ENCODE results near the gene DOC2B. TPM values are rescaled to one million over a fixed set of nuclear protein-coding genes. Genes with fewer than 3 reads are reported as not detected.
"Not testable (repeated sequence)": the region's sequence is repeated elsewhere in the genome, so short reads cannot be mapped to it uniquely, and the experiment has no call there.

DOC2B gene
- total RNA-seq, 1 donor from 2014 or later = 0.34 TPM

GRCh38 chr17:142876-143784 lies 38.3 kb downstream of the DOC2B start:
- no peak for DNase-seq (ENCODE audit: low spot score)
- Histone ChIP-seq H3K9me3 (ENCODE audit: low read depth) (no peaks in the 10 kb centered on the region), H3K9ac (no peak overlapping the region), H2AFZ (replicated peaks) (no peak overlapping the region), H3K4me1 (no peaks in the 10 kb centered on the region), H3K36me3 (no peaks in the 10 kb centered on the region), H3K79me2 (ENCODE audit: low read depth) (no peaks in the 10 kb centered on the region), H3K4me3 (no peak overlapping the region), H3K27me3 (no peaks in the 10 kb centered on the region), H4K20me1 (ENCODE audit: low read depth) (no peaks in the 10 kb centered on the region), H3F3A (ENCODE audit: low read depth) (no peaks in the 10 kb centered on the region), H3K4me2 (no peak overlapping the region), H3K27ac (no peak overlapping the region)
- Mint-ChIP-seq H3K9me3 (no peaks in the 10 kb centered on the region), H3K27me3 (ENCODE audit: insufficient read depth, low read depth) (peaks cover 11% of the 10 kb centered on the region), H3K4me1 (peaks cover 4% of the 10 kb centered on the region), H3K27ac (no peak overlapping the region), H3K4me3 (no peak overlapping the region), H3K36me3 (no peaks in the 10 kb centered on the region)
- TF ChIP-seq CTCF (IDR thresholded peaks at IDR 0.05) (no peak), EZH2phosphoT487 (IDR thresholded peaks at IDR 0.05) (no peak), EZH2 (IDR thresholded peaks at IDR 0.05) (no peak)

- DNase-seq (ENCODE audit: low spot score) = no peak
- no peaks in the 10 kb centered on the region for H3K9me3 Mint-ChIP-seq
- Histone ChIP-seq H3K79me2 (ENCODE audit: low read depth) (no peaks in the 10 kb centered on the region), H3K4me1 (no peaks in the 10 kb centered on the region), H3K4me3 (no peak overlapping the region), H3F3A (ENCODE audit: low read depth) (no peaks in the 10 kb centered on the region), H3K9me3 (ENCODE audit: low read depth) (no peaks in the 10 kb centered on the region), H3K27me3 (no peaks in the 10 kb centered on the region), H3K9ac (no peak overlapping the region), H3K36me3 (no peaks in the 10 kb centered on the region), H2AFZ (replicated peaks) (no peak overlapping the region), H3K27ac (no peak overlapping the region), H3K4me2 (no peak overlapping the region), H4K20me1 (ENCODE audit: low read depth) (no peaks in the 10 kb centered on the region)
- peaks cover 4% of the 10 kb centered on the region for H3K4me1 Mint-ChIP-seq
- no peak overlapping the region for H3K4me3 Mint-ChIP-seq
- no peaks in the 10 kb centered on the region for H3K36me3 Mint-ChIP-seq
- H3K27ac Mint-ChIP-seq = no peak overlapping the region
- H3K27me3 Mint-ChIP-seq (ENCODE audit: insufficient read depth, low read depth) = peaks cover 11% of the 10 kb centered on the region
- TF ChIP-seq EZH2phosphoT487 (IDR thresholded peaks at IDR 0.05) = no peak
- TF ChIP-seq CTCF (IDR thresholded peaks at IDR 0.05) = no peak
- no peak for TF ChIP-seq EZH2 (IDR thresholded peaks at IDR 0.05)
These were observed 39.3 kb downstream of the DOC2B start for GRCh38 chr17:142102-142661.

GRCh38 chr17:139401-140205 lies 41.8 kb downstream of the DOC2B start:
- H3K9me3 Mint-ChIP-seq; H3K36me3 ChIP-seq; H3K27ac ChIP-seq; H3K27me3 ChIP-seq; H3K4me1 ChIP-seq; H3K4me1 Mint-ChIP-seq; H3K9me3 ChIP-seq (ENCODE audit: low read depth); H4K20me1 ChIP-seq (ENCODE audit: low read depth); H2AFZ ChIP-seq (replicated peaks); H3K4me3 ChIP-seq; DNase-seq (ENCODE audit: low spot score); H3K36me3 Mint-ChIP-seq; H3F3A ChIP-seq (ENCODE audit: low read depth); H3K27ac Mint-ChIP-seq; H3K9ac ChIP-seq; H3K4me3 Mint-ChIP-seq; H3K4me2 ChIP-seq; H3K79me2 ChIP-seq (ENCODE audit: low read depth): not testable (repeated sequence)
- H3K27me3 Mint-ChIP-seq (ENCODE audit: insufficient read depth, low read depth) = peaks cover 11% of the 10 kb centered on the region

GRCh38 chr17:137166-137807 lies 44.2 kb downstream of the DOC2B start, which contains the start of gene SCGB1C2:
Gene SCGB1C2, plus strand, starts transcription at chr17:137569. Its CDS starts 22 bp downstream, at chr17:137591.
- H3F3A ChIP-seq (ENCODE audit: low read depth); H3K4me1 Mint-ChIP-seq; H3K4me3 Mint-ChIP-seq; H3K27ac ChIP-seq; H3K9me3 ChIP-seq (ENCODE audit: low read depth); H4K20me1 ChIP-seq (ENCODE audit: low read depth); H3K4me2 ChIP-seq; H3K27ac Mint-ChIP-seq; H3K27me3 Mint-ChIP-seq (ENCODE audit: insufficient read depth, low read depth); H3K4me3 ChIP-seq; H3K27me3 ChIP-seq; DNase-seq (ENCODE audit: low spot score); H3K36me3 Mint-ChIP-seq; H3K79me2 ChIP-seq (ENCODE audit: low read depth); H3K4me1 ChIP-seq; H3K9ac ChIP-seq; H2AFZ ChIP-seq (replicated peaks); H3K36me3 ChIP-seq; H3K9me3 Mint-ChIP-seq: not testable (repeated sequence)

Measured in neural progenitor cell (in vitro differentiated cells).